GM18873 (cell line): ENCODE results near the gene FBXW4.
A peak's percentile ranks its signal among the peaks of the same experiment; 100 is the strongest.
"Not testable (repeated sequence)": the region's sequence is repeated elsewhere in the genome, so short reads cannot be mapped to it uniquely, and the experiment has no call there.

Experiments
- ATAC-seq: cut with Tn5 transposase; IDR thresholded peaks from one replicate; pipeline ENCODE4 v1.9.1; 2021; ENCODE audit warnings: mild to moderate bottlenecking, moderate library complexity, moderate number of reproducible peaks; ENCODE audit not compliant: unreplicated experiment, low FRiP score

Gene FBXW4

DNA sequence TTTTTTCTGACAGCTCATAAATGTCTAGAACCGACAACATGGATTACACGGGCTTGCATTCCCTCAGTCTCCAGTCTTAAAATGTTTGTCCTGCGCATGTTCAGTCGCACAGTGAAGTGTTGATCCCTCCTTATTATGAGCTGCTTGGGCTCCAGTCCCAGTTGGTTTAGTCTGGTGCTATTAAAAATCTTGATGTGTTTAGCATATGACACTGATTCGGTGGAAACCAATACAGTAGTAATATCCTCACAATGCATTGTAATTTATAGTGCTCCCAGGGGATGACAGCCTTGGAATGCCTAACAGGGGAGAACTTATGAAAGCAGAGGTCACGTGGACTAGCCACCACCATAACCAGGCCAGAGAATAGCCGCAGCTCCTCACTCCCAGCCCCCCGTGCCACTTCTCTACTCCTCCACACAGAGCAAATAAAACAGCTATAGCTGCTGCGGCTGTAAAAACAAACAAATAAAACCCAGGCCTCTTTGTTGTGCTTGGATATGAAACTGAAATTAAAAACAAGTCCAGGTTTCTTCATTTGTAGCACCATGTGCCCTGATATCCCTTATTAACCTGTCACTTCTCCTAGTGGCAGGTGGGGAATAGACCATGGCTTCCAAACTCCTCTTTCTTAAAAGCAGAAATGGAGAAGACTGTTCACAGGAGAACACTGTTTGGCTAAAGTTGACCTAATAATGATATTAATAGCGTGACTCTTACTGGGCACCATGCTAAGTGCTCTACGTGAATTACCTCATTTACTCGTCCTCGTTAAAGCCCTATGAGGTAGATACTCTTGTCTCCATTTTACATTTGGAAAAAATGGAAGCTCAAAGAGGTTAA lies 99.2 kb downstream of the FBXW4 start:
- ATAC-seq: no peak

DNA sequence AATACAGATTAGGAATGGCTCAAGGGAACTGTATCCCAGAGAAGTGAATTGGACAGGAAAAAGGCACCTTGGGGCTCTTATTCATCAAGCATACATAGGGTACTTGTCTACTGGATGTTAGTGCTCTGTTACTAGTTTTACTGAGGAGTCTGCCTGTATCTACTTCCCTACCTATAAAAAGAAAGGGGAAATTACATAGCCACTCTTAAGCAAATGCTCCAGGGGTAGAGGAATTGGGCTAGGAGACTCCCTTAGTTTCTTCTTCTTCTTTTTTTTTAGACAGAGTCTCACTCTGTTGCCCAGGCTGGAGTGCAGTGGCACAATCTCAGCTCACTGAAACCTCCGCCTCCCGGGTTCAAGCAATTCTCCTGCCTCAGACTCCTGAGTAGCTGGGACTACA lies 101.6 kb downstream of the FBXW4 start:
- not testable (repeated sequence) for ATAC-seq

DNA sequence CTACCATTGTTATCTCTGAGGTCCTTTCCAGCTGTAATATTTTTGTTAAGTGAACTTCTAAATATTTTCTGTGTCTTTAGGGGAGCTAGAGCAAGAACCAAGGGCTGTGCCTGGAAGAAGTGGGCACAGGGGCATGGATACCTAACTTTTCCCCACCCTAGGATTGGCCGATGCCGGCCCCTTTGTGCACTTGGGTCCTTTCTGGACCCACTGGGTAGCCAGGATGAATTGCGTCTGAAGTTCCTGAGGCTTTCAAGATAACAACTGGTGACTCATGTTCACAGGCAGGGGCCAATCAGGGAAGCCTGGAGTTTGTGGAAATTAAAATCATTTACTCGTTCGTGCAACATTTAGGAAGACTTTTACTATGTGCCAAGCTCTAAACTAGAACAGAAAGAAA lies 106.1 kb downstream of the FBXW4 start:
- no peak for ATAC-seq

DNA sequence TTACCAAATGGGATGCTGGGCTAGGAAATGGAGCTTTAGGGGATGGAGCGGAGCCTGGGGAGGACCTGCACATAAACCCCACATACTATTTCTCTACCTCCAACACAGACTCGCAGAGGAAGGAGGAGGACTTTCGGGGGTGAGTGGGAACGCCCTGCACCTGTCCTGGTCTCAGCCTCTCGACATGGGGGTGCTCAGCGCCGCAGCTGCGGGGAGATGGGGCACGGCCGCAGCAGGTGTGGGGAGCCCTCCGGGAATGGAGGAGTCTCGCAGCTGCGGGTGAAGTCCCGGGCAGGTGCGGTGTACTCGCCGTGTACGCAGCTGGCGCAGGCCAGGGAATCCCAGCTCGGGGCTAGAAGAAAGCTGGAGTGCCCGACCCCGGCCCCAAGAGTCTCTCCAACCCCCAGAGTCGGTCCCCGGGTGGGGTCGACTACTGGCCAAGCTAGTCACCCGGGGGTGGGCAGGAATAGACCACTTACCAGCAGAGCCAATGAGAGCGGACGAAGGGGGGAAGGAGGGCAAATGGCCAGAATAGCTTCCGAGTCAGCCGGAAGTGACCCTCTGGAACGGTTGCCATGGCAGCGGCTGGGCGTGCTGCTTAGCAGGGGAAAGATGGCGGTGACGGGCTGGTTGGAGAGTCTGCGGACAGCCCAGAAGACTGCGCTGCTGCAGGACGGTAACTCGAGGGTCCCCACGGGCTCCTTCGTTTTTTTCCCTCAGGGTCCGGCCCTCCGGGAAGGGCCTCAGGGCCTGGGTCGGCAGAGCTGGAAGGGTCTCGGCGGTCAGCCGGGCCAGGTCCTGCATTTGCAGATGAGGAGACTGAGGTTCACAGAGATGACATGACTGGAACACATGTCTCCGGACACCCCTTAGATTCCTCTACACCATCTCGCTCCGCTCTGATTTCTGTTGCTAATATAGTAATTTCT lies 107.0 kb downstream of the FBXW4 start, which contains the start of the genes DPCD and POLL:
Gene DPCD, plus strand, starts transcription at position 597 of the 929 bp plus-strand sequence. Its CDS starts 16 bp downstream, at position 613.
Gene POLL, minus strand, starts transcription at position 533 of the 929 bp plus-strand sequence. CDS start 897 bp downstream, outside the sequence.
- peak; percentile 91 for ATAC-seq

DNA sequence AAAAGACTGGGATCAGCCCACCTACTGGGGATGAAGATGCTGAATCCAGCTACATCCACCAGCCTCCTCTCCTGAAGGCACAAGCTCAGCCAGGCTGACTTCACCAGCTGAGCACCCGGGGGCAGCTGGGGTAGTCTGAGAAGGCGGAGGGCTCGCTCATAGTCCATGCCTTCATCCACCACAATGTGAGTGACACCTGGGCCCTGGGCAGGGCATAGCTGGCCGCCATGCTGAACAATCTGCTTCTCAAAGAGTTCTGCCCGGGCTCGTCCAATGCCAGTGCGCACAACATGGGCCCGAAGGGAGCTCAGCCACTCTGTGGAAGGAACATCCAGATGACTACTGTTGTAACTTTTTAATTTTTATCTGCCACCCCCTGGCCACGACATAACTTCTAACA lies 109.1 kb downstream of the FBXW4 start:
- no peak for ATAC-seq

DNA sequence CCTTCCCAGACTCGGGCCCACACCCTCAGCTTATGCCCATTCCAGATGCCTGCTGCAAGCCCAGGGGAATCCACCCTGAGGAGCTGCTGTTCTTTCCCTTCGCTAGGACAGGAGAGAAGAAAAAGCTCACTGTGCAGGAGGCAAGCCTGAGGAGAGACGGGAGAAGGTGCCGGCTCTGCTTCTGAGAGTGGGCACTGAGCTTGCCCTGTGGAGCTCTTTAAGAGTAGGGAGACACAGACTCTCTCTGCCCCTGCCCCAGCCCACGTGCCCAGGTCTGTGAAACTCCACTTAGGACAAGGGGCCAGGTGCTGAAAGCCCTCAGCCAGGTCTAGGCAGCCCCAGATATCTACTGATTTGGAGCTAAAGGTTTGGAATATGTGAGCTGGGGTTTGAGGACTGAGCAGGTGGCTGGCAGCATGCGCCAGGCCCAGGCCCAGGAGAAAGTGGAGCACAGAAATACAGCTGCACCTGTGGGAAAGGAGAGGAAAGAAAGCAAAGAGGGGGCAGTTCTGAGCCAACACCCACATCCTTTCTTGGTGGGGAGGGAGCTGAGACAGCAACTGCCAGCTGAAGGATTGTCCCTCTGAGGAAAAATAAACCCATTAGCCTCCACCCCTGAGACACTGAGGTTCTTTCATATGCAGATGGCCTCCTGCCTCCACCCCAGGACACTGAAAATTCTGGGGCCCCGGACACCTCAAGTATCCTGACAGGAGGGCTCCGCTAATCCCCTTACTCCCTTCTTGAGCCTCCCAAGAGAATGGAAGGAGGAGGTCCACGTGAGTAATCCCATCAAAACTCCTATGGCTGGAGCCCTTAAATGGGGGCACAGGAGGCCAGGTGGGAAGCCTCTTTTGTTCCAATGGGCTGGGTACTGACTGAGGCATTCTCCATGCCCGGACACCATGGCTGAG lies 114.2 kb downstream of the FBXW4 start:
- ATAC-seq: no peak

DNA sequence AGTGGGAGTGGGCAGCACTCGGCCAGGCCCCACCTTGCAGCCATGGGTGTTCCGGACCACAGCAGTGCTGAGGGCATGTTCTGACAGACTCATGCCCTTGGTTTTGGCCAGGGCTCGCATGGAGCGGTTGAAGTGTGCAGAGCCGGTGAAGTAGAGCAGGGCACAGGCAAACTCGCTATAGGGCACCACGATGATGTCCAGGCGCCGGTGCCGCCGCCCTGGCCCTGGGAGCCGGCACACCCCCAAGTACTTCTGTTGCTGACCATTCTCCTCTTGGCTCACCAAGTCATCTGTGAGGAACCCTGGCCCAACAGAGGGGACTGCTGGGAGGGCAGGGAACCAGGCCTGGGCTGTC lies 115.5 kb downstream of the FBXW4 start:
- ATAC-seq: no peak

DNA sequence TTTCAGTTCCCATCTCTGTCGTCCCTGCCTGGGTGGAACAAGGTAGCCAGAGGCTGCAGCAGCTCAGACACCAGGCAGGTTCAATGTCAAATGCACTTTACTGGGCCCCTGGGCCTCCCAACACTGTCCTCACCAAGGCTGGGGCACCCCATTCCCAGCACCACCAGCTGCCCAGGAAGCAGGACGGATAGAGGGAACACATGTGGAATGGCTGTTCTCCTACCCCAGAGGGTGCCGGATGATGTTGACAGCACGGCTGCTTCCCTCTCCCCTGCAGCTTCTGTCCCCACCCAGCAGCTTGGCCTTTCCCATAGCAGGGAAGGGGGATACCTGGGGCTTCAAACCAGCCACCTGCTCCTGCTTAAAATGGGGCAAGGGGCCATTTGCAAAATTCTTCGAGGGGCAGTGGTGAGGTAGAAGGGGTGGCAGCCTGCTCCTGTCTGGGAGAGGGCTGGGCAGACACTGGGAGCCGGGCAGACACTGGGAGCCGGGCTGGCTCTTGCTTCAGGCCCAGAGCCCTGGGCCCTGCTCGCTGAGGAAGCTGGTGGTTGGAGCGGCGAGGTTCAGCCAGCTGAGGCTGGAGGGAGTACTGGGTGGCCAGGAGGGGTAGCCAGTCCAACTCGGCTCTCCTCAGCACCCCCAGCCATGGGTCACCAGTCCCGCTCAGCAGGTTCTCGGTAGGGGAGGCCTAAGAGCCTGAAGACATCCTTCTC lies 116.0 kb downstream of the FBXW4 start:
- no peak for ATAC-seq

DNA sequence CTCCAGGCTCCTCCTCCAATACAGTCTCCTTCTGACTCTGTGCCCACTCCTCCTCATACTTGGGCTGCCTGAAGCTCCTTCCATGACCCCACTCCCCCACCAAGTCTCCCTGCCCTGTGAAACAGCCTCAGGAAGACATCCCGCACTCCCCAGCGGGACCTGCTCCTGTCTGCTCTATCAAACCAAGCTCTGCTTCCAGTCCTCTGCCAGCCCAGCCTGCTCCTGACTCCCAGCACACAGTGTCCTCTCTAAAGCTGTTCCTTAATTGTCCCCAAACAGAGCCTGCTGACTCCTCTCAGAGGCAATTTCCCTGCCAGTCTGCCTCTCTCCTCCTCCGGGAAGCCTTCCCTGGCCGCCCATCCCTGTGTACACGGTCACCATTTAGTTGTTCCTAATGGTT lies 116.8 kb downstream of the FBXW4 start:
- no peak for ATAC-seq

DNA sequence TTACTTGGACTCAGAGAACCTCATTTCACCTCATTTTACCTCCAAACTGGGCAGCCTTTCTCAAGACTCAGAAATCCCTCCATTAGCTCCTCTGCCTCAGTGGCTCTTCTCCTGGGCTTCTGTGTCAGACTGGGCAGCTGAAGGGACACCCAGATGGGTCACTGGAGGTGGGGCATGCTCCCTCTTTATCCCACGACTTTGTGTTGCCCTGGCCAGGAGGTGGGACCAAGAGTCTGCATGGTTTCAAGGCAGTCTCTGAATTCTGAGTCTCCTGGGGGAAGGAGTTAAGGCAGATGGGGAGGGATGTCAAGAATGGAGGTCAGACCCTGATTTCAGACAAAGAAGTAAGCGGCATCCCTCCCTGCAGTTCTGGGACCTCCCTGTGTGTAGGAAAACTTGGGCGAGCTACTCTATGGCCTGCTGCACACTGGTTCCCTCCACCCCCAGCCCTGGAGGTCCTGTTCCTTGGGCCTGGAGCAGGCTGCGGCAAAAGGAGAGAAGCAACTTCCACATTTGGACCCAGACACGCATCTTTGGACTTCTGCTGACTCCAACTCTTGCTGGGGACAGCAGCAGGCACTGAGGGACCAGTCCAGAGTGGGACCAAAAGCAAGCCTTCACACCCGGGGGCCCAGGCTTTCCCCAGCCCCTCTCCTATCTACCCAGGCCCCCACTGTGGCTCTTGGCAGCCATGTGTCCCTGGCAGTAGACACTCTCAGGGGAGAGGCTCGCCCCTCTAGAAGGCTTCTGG lies 117.7 kb downstream of the FBXW4 start:
- no peak for ATAC-seq

DNA sequence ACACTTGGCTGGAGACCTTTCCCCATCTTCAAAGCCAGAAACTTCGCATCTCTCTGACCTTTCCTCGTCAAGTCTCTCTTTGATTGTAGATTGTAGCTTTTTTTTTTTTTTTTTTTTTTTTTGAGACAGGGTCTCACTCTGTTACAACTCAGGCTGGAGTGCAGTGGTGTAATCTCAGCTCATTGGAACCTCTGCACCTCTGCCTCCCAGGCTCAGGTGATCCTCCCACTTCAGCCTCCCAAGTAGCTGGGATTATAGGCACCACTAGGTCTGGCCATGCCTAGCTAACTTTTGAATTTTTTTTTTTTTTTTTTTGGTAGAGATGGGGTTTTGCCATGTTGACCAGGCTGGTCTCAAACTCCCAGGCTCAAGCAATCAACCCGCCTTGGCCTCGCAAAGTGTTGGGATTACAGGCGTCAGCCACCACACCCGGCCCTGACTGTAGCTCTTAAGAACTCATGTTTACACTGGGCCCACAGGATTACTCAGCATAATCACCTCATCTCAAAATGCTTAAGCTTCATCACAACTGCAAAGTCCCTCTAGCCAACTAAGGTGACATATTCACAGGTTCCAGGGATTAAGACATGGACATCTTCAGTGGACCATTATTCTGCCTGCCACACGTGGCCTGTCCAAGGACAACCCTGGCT lies 118.6 kb downstream of the FBXW4 start:
- no peak for ATAC-seq

DNA sequence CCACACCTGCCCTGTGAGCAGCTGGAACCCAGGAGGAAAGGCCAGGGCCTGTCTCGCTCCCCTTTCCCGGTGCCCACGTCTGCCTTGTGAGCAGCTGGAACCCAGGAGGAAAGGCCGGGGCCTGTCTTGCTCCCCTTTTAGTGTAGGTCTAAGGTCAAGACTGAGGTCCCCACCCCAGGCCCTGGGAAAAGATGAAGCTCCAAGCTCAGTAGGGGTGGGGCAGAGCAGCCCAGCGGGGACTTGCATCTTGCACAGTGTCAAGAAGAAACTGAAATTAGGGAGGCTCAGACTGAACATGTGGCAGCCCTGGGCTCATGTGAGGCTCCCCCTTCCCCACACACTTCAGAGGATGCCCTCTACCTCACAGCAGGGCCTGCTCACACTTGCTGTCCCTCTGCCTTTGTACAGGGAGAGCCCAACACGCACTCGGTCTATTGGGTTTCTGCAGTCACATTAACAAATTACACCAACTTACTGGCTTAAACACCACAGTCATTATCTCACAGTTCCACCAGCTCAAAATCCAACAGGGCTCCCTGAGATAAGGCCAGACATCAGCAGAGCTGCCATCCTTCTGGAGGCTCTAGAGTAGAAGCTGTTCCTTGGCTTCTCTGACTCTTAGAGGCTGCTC lies 119.3 kb downstream of the FBXW4 start:
- ATAC-seq: no peak

DNA sequence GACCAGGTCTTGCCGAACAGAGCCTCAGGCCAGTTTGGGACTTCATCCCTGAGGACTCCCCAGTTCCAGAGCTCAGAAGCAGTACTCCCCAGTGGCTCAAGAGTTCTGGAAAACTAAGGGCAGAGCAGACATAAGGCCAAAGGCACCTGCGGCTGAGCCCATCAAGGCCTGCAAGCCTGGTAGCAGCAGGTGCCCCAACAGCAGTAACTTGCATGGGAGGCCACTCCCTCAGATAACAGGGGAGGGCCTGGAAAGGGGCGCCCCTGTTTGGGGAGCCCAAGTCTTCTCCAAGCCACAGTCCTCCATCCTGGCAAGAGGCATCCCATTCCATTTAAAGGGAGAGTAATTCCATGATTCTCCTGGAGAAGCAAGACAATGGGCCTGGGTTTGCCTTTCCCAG lies 119.9 kb downstream of the FBXW4 start:
- no peak for ATAC-seq

DNA sequence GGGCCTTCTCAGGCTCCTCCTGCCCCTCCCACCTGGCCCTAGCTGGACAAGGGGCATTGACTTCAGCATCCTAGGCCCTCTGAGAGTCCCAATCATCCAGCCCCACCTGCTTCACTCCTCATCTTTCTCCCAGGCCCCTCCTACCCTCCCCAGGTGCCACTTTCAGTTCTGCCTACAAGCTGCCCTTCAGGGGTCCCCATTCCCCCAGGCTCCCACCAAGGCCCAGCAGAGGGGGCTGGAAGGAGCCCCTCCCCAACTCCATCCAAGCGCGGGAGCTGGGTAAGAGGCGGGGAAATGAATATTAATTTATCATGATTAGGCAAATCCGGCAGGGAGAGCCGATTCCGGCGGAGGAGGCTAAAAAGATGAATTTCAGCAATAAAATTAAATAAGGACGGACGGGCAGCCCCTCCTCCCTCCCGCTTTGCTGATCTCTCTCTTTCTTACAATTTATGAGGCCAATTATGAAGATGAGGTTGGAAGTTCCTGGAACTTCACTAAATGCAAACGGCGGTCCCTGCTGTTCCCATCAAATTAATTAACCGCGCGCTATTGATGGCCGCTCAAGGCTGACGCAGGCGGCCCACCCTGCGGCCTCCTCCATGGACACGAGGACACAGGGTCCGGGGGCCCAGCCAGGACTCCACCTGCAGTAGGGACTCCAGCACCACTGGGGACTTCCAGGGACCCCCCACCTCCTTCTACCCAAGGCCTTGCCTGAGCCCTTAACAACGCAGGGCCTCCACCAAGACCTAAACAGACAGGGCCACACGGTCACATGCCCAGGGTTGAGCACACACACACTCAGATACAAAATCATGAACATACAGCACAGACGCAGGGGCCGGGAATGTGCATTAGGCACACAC lies 120.9 kb downstream of the FBXW4 start:
- no peak for ATAC-seq

DNA sequence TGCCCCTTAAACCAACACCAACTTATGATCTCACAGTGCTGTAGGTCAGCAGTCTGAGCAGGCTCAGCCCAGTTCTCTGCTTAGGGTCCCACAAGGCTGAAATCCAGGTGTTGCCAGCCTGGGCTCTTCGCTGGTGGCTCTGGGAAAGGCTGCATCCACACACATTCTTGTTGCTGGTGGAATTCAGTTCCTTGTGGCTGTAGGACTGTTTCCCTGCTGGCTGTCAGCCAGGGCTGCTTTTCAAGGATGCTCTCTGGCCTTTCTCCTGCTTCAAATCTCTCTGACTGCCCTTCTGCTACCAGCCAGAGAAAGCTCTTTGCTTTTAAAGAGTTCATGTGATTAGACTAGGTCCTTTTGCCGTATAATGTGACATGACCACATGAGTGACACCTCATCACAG lies 122.2 kb downstream of the FBXW4 start:
- no peak for ATAC-seq

DNA sequence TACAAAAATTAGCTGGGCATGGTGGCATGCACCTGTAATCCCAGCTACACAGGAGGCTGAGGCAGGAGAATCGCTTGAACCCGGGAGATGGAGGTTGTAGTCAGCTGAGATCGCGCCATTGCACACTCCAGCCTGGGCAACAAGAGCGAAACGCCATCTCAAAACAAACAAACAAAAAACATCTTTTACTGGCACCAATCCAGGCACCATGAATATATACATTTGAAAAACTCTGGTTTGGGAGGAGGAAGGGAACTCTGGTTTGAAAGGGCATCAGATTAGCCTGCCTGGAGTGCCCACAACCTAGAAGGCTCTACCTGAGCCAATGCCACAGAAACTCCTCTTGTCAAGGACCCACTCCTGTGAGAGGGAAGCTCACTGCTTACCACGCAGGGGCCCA lies 122.8 kb downstream of the FBXW4 start:
- ATAC-seq: no peak

DNA sequence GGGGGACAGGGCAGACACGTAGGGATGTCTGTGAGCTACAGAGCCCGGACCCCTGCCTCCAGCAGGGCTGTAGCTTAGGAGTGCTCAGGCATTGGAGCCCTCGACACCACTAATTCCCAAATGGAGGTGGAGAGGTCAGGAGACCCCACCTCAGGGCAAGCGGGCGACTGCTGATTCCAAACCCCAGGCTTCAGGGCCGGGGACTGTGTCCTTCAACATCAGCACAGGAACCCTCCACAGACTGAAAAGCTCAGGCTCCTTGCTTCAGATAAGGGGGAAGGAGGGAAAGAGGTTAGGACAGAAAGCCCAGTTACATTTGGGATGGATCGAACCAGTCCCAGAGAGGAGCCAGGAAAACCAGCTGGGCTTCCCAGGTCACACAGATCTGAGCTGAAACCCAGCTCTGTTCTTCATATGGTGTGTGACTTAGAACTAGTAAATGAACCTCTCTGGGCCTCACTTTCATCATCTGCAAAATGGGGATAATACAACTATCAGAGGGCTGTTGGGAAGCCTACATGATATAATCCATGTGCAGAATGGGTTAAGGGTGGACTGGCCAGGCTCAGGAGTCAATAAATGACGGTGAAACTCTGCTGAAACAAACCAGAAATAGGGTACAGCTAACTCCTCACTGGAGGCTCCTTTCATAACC lies 123.6 kb downstream of the FBXW4 start:
- no peak for ATAC-seq
